Epidermal melanocyte (primary cell): ENCODE measurements around the gene SMIM41.

Experiments used
- DNase-seq: peaks from one replicate; pipeline ENCODE4 v3.0.0; 2011; ENCODE audit warnings: low spot score; ENCODE audit not compliant: insufficient read length

SMIM41 gene

GRCh38 chr12:52050758-52051541, 28.6 kb upstream of the SMIM41 start, which contains the start of gene NR4A1:
NR4A1 (plus strand) TSS chr12:52051442; CDS start chr12:52054329, 2,887 bp downstream.
- DNase-seq = peak; percentile 97

- no peak for DNase-seq
Observed at GRCh38 chr12:52052468-52053186, 26.9 kb upstream of the SMIM41 start.

GRCh38 chr12:52053536-52054209, 25.8 kb upstream of the SMIM41 start:
- DNase-seq = no peak

- DNase-seq = no peak
Observed at GRCh38 chr12:52054231-52054832, 25.2 kb upstream of the SMIM41 start.

- no peak for DNase-seq
Observed at GRCh38 chr12:52054833-52055730, 24.4 kb upstream of the SMIM41 start.

- peak; percentile 48 for DNase-seq
Observed at GRCh38 chr12:52055731-52056711, 23.5 kb upstream of the SMIM41 start.

GRCh38 chr12:52056801-52057637, 22.5 kb upstream of the SMIM41 start:
- DNase-seq = no peak

- no peak for DNase-seq
Observed at GRCh38 chr12:52057638-52058576, 21.6 kb upstream of the SMIM41 start.

- DNase-seq = no peak
Observed at GRCh38 chr12:52058631-52059361, 20.7 kb upstream of the SMIM41 start.

GRCh38 chr12:52059582-52060497, 19.7 kb upstream of the SMIM41 start:
- no peak for DNase-seq

GRCh38 chr12:52060498-52061177, 18.9 kb upstream of the SMIM41 start:
- DNase-seq = no peak

- DNase-seq = peak; percentile 72
Observed at GRCh38 chr12:52061470-52062166, 17.9 kb upstream of the SMIM41 start.

GRCh38 chr12:52062167-52063081, 17.1 kb upstream of the SMIM41 start:
- DNase-seq = no peak
